Esophagus (tissue), 2 donors: ENCODE data around the gene ZBTB12. TPM values are rescaled to one million over a fixed set of nuclear protein-coding genes. Genes with fewer than 3 reads are reported as not detected.

Experiments used
- H3K27ac ChIP-seq, 2 donors: one replicate each; pipeline ENCODE4 v1.5.1; 2013; ENCODE audit warnings: low read depth in 2 of 2, mild to moderate bottlenecking in 2 of 2, inconsistent platforms in 1 of 2, low read length in 1 of 2, moderate library complexity in 1 of 2
- H3K27me3 ChIP-seq, 2 donors: one replicate each; pipeline ENCODE4 v1.6.1; 2013; ENCODE audit warnings: low read length in 2 of 2, control low read depth in 1 of 2, mild to moderate bottlenecking in 1 of 2; ENCODE audit not compliant: insufficient read depth in 2 of 2, control insufficient read depth in 1 of 2
- H3K36me3 ChIP-seq, 2 donors: one replicate each; pipeline ENCODE4 v1.6.1; 2013; ENCODE audit warnings: low read length in 1 of 2; ENCODE audit not compliant: control insufficient read depth in 2 of 2, insufficient read depth in 2 of 2
- H3K4me1 ChIP-seq, 2 donors: one replicate each; pipeline ENCODE4 v1.6.1; 2013; ENCODE audit warnings: low read length in 1 of 2; ENCODE audit not compliant: control insufficient read depth in 2 of 2, insufficient read depth in 2 of 2
- H3K4me3 ChIP-seq, 2 donors: one replicate each; pipeline ENCODE4 v1.5.1; 2013; ENCODE audit warnings: low read length in 2 of 2, mild to moderate bottlenecking in 2 of 2, low read depth in 1 of 2, moderate library complexity in 1 of 2
- H3K9me3 ChIP-seq, 2 donors: one replicate each; pipeline ENCODE4 v1.6.1; 2013; ENCODE audit warnings: mild to moderate bottlenecking in 2 of 2, low read depth in 1 of 2, low read length in 1 of 2, moderate library complexity in 1 of 2; ENCODE audit not compliant: control insufficient read depth in 2 of 2, insufficient read depth in 1 of 2
- WGBS, 2 donors: extraction: QIAGEN DNeasy Blood & Tissue Kit; methylation state at CpG; one replicate each; pipeline ENCODE4 v1.1.7; 2013; 5-methylcytosine and 5-hydroxymethylcytosine counted together
- polyA plus RNA-seq, 2 donors: library from polyadenylated mRNA; stranded (reverse); fragments of 200-250 nt; gene quantifications; one replicate each; pipeline ENCODE4 v1.2.3, GENCODE V29; 2013
- donor health status: healthy with polysubstance abuse.
- donor health status: Bipolar disorder and iron deficiency.

The ZBTB12 gene
- polyA plus RNA-seq, 2 donors: 2.4 to 3.6 TPM

- H3K27ac ChIP-seq: no peak overlapping the region
Measured at GRCh38 chr6:31879143-31879542, 22.7 kb downstream of the ZBTB12 start.

GRCh38 chr6:31878726-31879125 lies 23.2 kb downstream of the ZBTB12 start, which contains the start of gene SLC44A4:
SLC44A4 (minus strand) TSS chr6:31878997; CDS start chr6:31878980, 17 bp downstream.
- H3K4me3 ChIP-seq: no peak within 1 kb of the TSS
- peaks cover 0 to 3% of the 10 kb centered on the region in 2 donors for H3K4me1 ChIP-seq
- WGBS, 2 donors: 45 to 52% methylated on average over 18 of the region's 18 CpGs
- H3K27me3 ChIP-seq: no peaks in the 10 kb centered on the region
- peaks cover 24 to 28% of the 10 kb centered on the region in 2 donors for H3K36me3 ChIP-seq
- H3K27ac ChIP-seq: no peak within 1 kb of the TSS
- no peaks in the 10 kb centered on the region for H3K9me3 ChIP-seq

More at GRCh38 chr6:31879143-31879542, 22.7 kb downstream of the ZBTB12 start:
- H3K9me3 ChIP-seq: no peaks in the 10 kb centered on the region
- WGBS, 2 donors: 54 to 66% methylated on average over 13 of the region's 13 CpGs
- no peaks in the 10 kb centered on the region for H3K27me3 ChIP-seq
- H3K36me3 ChIP-seq: peaks cover 24 to 29% of the 10 kb centered on the region in 2 donors
- peaks cover 0 to 3% of the 10 kb centered on the region in 2 donors for H3K4me1 ChIP-seq
- no peak overlapping the region for H3K4me3 ChIP-seq

GRCh38 chr6:31878222-31878621 lies 23.7 kb downstream of the ZBTB12 start:
- H3K4me1 ChIP-seq: peaks cover 0 to 3% of the 10 kb centered on the region in 2 donors
- H3K27ac ChIP-seq: no peak overlapping the region
- no peaks in the 10 kb centered on the region for H3K27me3 ChIP-seq
- WGBS, 2 donors: 65 to 77% methylated on average over 3 of the region's 3 CpGs
- no peak overlapping the region for H3K4me3 ChIP-seq
- H3K9me3 ChIP-seq: no peaks in the 10 kb centered on the region
- peaks cover 20 to 23% of the 10 kb centered on the region in 2 donors for H3K36me3 ChIP-seq

GRCh38 chr6:31877651-31878161 lies 24.2 kb downstream of the ZBTB12 start:
- Histone ChIP-seq H3K27ac (no peak overlapping the region), H3K4me3 (no peak overlapping the region), H3K27me3 (no peaks in the 10 kb centered on the region), H3K4me1 (peaks cover 0 to 3% of the 10 kb centered on the region in 2 donors), H3K9me3 (no peaks in the 10 kb centered on the region), H3K36me3 (peaks cover 15 to 19% of the 10 kb centered on the region in 2 donors)
- WGBS, 2 donors: 66 to 69% methylated on average over 10 of the region's 10 CpGs

GRCh38 chr6:31877125-31877650 lies 24.7 kb downstream of the ZBTB12 start:
- peaks cover 10 to 14% of the 10 kb centered on the region in 2 donors for H3K36me3 ChIP-seq
- no peak overlapping the region for H3K27ac ChIP-seq
- H3K9me3 ChIP-seq: no peaks in the 10 kb centered on the region
- no peaks in the 10 kb centered on the region for H3K27me3 ChIP-seq
- 56 to 69% methylated on average over 3 of the region's 3 CpGs for WGBS, 2 donors
- H3K4me3 ChIP-seq: no peak overlapping the region
- H3K4me1 ChIP-seq: peaks cover 0 to 3% of the 10 kb centered on the region in 2 donors

- Histone ChIP-seq H3K36me3 (peaks cover 9 to 13% of the 10 kb centered on the region in 2 donors), H3K4me3 (no peak overlapping the region), H3K9me3 (no peaks in the 10 kb centered on the region), H3K27me3 (no peaks in the 10 kb centered on the region), H3K4me1 (peaks cover 0 to 3% of the 10 kb centered on the region in 2 donors), H3K27ac (no peak overlapping the region)
- WGBS, 2 donors: 90% methylated on average over 7 of the region's 7 CpGs
Measured at GRCh38 chr6:31876357-31876756, 25.5 kb downstream of the ZBTB12 start.

- Histone ChIP-seq H3K36me3 (peaks cover 5 to 9% of the 10 kb centered on the region in 2 donors), H3K27me3 (no peaks in the 10 kb centered on the region), H3K4me1 (peaks cover 0 to 3% of the 10 kb centered on the region in 2 donors), H3K27ac (no peak overlapping the region), H3K9me3 (no peaks in the 10 kb centered on the region), H3K4me3 (no peak overlapping the region)
- 61 to 75% methylated on average over 5 of the region's 5 CpGs for WGBS, 2 donors
Measured at GRCh38 chr6:31875877-31876276, 26.0 kb downstream of the ZBTB12 start.

- Histone ChIP-seq H3K27ac (no peak overlapping the region), H3K36me3 (peaks cover 0 to 4% of the 10 kb centered on the region in 2 donors)
- 74 to 80% methylated on average over 5 of the region's 5 CpGs for WGBS, 2 donors
Measured at GRCh38 chr6:31874836-31875572, 26.9 kb downstream of the ZBTB12 start.

GRCh38 chr6:31874084-31874670 lies 27.7 kb downstream of the ZBTB12 start:
- Histone ChIP-seq H3K4me3 (no peak overlapping the region), H3K9me3 (no peaks in the 10 kb centered on the region), H3K27ac (no peak overlapping the region), H3K27me3 (no peaks in the 10 kb centered on the region), H3K36me3 (no peaks in the 10 kb centered on the region), H3K4me1 (peaks cover 0 to 3% of the 10 kb centered on the region in 2 donors)
- WGBS, 2 donors: 53 to 56% methylated on average over 4 of the region's 4 CpGs

More at GRCh38 chr6:31874836-31875572, 26.9 kb downstream of the ZBTB12 start:
- Histone ChIP-seq H3K4me1 (peaks cover 0 to 3% of the 10 kb centered on the region in 2 donors), H3K9me3 (no peaks in the 10 kb centered on the region), H3K27me3 (no peaks in the 10 kb centered on the region), H3K4me3 (no peak overlapping the region)
